ENCODE results near the gene CCDC106.

Gene CCDC106

DNA sequence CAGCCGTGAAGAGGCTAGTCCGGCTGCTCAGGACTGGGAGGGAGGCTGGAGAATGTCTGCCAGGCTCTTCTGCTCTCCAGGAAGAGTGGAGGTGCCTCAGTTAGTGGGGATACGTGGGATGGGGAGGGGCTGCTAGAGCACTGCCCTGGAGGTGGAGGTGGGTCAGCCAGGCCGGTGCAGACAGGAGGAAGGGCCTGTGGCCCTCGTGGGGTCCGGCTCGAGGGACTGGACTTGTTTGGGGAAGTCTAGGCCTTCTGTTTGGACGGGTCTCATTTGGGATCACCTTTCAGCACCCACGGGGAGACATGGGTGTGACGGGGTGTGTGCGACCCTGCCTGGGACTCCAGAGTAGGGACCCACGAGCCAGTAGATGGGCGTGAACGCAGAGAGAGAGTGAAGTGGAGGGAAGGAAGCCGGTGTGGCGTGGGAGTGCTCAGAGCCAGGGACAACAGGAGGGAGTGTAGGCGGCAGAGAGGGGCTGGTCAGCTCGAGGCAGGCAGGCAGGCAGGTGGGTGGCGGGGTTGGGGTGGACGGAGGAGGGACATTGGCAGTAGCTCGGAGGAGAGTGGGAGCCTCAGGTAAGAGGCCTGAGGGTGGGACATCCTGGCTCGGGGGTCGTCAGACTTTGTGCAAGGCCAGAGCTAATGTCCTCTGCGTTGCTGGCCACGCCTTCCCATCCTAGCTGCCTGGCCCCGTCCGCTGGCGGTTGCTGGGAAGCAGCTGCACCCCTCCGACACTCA is 38.5 kb downstream of the CCDC106 start:
- DNase-seq, result no peak

DNA sequence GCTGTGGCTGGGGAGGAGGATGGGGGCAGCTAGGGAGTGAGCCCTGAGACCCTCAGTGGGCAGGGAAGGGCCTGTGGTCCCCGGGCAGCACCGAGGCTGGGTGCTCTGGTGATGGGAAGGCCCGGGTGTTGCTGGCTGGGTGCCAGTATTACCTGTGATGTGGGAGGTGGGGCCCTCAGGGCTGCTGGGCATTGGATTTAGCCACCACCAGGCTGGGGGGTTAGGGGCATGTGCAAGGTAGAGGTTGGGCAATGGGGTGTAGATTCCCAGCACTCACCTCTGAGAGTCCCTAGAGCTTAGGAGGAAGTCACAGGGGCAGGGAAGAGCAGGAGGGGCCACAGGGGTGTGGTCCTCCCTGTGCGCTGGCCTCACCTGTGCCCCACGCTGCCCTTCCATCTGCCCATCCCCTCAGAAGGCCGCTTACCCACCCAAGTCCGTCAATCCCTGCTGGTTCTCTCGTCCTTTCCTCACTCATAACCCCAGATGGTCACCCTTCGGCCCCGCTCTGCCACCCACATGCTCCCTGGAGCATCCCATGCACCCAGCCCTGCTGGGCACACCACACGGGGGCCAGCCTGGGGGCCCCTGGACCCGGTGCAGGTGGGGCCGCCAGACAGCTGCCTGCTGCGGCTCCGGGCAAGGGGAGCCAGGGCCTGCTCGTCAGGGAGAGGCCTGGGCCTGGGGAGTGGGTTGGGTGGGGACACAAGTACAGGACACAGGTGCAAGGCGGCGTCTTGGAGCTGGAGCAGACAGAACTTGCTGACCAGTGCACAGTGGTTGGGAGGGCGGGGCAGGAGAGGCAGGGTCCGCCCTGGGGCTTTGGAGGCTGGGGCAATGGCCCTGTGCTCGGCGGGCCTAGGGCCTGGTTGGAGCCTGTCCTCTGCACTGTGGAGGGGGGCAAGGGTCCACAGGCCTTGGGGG is 39.5 kb downstream of the CCDC106 start:
- no peak for DNase-seq

GRCh38 chr19:55688422-55689218 is 40.6 kb downstream of the CCDC106 start:
- DNase-seq, result no peak

GRCh38 chr19:55689411-55690108 is 41.5 kb downstream of the CCDC106 start:
- no peak for DNase-seq

DNA sequence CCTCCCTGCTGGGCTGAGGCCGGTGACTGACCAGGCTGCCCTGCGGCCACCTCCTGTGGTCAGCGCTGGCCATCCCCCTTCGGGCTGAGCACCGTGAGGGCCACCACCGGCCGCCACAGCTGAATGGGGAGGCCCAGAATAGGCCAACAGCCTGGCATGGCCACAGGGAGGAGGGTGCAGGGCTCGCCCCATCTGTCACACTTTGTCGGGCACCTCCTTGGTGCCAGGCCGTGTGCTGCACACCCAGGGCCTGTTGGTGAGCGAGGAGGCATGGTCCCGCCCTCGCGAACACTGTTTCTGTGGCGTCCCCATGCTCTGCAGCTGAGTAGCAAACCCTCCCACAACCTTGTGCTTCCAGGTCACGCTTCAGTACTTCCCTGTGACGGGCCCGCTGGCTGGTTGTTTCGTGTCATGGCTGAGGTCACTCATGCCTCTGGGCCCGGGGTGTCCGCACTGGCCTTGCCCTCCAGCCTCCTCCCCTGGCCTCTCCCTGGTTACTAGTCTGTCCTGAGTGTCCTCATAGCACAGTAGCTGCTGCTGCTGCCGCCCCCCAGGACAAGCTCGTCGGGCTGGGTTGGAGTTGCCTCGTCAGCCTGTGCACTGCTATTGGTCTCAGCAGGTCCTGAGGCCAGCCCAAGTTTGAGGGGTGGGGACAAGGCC is 42.2 kb downstream of the CCDC106 start:
- DNase-seq, result no peak

GRCh38 chr19:55690769-55691545 is 42.9 kb downstream of the CCDC106 start:
- no peak for DNase-seq

- no peak for DNase-seq
Measured at GRCh38 chr19:55691561-55692481, 43.8 kb downstream of the CCDC106 start.

DNA sequence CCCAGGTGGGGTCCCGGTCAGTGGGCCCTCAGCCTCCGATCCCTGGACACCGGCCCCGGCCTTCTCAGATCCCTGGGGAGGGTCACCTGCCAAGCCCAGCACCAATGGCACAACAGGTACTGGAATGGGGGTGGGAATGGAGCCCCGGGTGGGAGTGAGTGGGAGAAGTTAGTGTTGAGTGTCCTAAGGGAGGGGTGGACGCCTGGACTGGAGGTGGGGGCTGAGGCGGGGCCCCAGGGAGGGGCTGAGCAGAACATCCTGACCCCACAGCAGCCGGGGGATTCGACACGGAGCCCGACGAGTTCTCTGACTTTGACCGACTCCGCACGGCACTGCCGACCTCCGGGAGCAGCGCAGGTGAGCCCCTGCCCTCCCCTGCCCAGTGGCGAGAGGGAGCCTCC is 44.7 kb downstream of the CCDC106 start:
- no peak for DNase-seq

DNA sequence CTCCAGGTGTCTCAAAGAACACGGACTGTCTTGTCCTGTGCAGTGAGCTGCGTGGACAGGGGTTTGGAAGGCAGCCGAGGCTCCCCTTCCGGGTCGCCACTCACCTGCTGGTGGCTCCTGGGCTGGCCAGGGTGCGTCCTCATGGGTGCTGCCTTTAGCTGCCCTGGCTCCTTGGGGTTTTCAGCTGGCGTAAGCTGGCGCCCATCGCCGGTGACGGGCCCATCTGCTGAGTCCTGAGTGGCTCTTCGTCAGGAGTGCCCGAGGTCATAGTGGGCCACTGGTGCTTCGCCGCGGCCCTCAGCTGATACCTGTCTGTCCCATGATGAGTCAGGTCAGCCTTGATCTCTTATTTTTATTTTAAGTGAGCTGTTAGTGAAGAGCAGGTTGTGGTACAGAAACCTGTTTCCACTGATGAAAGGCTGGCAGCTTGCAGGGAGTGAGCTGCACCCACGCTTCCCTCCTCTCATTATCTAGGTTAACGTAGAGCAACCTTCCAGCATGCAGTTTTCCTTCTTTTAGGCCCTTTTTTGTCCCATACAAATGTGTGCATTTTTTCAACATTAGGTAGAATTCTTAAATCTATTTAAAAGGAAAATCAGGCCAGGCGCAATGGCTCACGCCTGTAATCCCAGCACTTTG is 45.4 kb downstream of the CCDC106 start:
- DNase-seq, result no peak

DNA sequence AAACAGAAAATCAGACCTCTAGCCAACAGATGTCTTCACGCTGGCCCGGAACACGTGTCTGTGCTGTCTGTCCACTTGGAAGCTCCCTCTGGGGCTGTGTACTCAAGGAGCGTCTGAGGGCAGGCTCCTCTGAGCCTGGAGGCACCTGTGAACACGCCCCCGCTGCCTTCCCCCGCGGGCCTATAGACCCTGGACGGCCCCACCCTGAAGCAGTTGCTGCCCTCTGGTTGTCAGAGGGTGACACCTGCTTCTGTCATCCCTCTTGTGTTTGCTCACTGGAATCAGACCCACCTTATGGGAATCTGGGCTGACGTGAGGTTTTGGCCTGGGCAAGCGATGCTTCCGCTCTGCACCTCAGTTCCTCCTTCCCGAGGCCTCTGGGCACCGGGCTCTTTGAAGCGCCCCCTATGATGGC is 46.2 kb downstream of the CCDC106 start:
- DNase-seq, result no peak

GRCh38 chr19:55694656-55695491 is 46.9 kb downstream of the CCDC106 start:
- no peak for DNase-seq

DNA sequence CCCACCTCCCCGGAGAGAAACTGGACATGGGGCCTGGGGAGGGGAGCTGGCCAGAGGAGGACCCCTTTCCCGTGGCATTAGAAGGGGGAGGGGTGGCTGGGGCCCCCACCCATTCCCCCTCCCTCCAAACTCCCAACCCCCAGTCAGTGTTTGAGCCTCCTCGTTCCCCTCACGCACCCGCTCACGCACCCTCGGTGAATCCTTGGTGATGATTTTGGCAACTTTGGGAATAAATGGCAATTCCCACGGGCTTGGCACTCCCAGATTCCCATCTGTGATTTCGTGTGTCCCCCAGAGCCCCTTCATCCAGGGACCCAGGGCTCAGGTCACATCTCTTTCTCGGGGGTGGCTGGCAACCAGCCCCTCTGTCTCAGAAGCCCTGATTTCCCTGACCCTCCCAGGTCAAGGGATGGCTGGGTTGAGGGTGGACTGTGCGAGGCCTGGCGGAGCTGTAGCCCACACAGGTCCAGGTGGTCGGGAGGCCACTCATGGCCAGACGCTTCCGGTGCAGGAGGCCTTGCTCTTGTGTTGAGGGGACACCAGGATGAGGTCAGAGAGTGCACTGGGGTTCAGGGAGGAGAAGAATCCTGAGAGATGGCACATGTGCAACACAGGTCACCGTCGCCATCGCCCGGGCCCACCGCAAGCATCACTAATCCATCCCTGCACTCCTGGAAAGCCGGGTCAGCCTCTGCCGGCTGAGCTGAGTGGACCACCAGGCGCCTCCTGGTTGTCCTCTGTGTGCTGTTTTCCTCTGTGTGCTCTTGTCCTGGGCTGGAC is 47.7 kb downstream of the CCDC106 start:
- DNase-seq, result no peak

DNA sequence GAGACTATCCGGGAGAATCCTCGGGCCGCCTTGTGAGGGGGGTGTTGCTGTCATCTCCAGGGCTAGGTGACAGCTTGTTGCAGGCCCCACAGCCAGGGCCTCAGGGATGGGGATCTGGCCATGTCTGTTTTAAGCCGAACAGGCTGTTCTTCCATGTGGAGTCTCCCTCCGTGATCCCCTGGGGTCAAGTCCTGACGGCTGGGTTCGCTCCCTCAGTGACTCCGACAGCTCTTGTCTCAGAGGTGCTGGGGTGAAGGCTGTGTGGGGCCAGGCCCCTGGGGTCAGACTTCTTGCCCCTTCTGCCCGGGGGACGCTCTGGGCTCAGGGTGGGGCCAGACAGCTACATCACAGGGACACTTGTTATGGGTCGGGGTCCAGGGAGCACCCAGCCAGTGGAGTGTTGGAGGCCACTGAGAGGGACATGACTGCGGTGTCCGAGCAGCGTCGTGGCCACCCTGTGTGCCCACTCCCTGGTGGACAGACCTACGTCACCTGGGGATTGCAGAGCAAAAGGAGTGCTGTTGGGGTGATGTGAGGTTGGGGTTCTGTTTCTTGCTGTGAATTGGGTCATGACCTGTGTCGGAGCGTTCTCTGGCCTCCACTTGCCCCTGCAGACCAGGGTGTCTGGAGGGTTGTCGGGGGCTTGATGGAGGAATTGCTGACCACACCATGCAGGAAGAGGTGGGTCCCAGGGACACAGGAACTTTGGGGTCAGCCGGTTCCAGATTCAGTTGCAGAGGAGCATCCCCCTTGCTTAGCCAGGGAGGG is 48.5 kb downstream of the CCDC106 start:
- DNase-seq, result no peak

GRCh38 chr19:55697069-55697440 is 49.0 kb downstream of the CCDC106 start:
- no peak for DNase-seq

DNA sequence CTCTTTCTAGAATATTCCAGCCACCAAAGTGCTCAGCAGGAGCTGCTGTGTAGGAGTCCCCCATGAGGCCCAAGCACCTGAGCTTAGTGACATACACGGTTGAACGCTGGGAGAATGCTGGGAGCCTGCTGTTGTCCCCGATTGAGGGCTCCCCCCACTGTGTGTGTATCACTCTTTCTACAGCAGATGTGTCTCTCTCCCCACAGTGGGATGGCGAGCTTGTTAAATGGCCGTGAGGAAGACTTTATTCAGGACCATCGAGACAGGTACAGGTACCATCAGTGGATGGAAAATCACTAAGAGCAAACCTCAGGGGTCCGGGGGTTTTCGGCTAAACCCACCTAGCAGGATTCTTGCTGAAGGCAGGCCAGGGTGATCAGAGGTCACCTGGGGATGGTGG is 49.7 kb downstream of the CCDC106 start:
- DNase-seq, result no peak

DNA sequence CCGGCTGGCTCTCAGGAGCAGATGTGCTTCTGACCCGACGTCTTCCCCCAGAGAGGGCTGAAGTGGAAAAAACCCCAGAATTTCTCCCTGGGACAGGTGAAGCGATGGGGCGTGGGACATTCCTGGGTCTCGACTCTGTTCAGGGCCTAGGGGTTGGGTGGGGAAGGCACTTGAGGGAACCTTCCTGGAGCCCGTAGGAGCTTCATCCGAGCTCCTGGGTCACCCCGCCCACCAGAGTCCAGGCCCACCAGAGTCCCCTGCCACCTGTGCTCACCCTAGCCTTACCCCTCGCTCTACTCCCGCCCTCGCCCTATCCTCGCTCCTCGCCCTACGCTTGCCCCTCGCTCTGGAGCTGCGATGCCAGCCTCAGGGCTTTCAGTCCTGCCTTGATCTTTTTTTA is 50.2 kb downstream of the CCDC106 start:
- no peak for DNase-seq

- no peak for DNase-seq
Measured at GRCh38 chr19:55699221-55699620, 51.2 kb downstream of the CCDC106 start.

All from CD4-positive, alpha-beta T cell treated with Interleukin-15 for 1 hour (primary cell).